Right cardiac atrium (tissue), 5 donors: ENCODE measurements around the gene PPP1R9B. TPM values are rescaled to one million over a fixed set of nuclear protein-coding genes. Genes with fewer than 3 reads are reported as not detected.

Experiments
- ATAC-seq, 2 donors: fragments of 200-7000 bp; cut with Tn5 transposase; one replicate each; pipeline versions ENCODE4 v1.8.0 to v1.9.1; 2020; ENCODE audit warnings: moderate library complexity in 2 of 2, mild to moderate bottlenecking in 1 of 2
- DNase-seq, 3 donors: peaks; one replicate each; pipeline ENCODE4 v3.0.0-alpha.2; 2020
- H3K27ac ChIP-seq: one replicate; pipeline ENCODE4 v1.5.1; 2013; ENCODE audit warnings: mild to moderate bottlenecking, low read length, control low read depth, moderate library complexity
- H3K27me3 ChIP-seq: one replicate; pipeline ENCODE4 v1.6.1; 2013; ENCODE audit not compliant: control insufficient read depth, insufficient read depth
- H3K4me1 ChIP-seq: one replicate; pipeline ENCODE4 v1.6.1; 2013; ENCODE audit warnings: low read length; ENCODE audit not compliant: control insufficient read depth, insufficient read depth
- H3K4me3 ChIP-seq: one replicate; pipeline ENCODE4 v1.5.1; 2013; ENCODE audit warnings: low read length, control low read depth
- H3K9me3 ChIP-seq: one replicate; pipeline ENCODE4 v1.6.1; 2013; ENCODE audit warnings: low read length; ENCODE audit not compliant: control insufficient read depth
- WGBS: extraction: QIAGEN DNeasy Blood & Tissue Kit; methylation state at CpG from one replicate; pipeline ENCODE4 v1.1.7; 2013; 5-methylcytosine and 5-hydroxymethylcytosine counted together
- intact Hi-C, 4 donors: fragments of 100-400 bp; cut with DNase I; formaldehyde crosslinking; loops; one replicate each; pipeline versions ENCODE4 v1.11.0 to v1.14.0; 2022 to 2023
- polyA plus RNA-seq: library from polyadenylated mRNA; stranded (reverse); fragments of 200-250 nt; gene quantifications from one replicate; pipeline ENCODE4 v1.2.3, GENCODE V29; 2013
- total RNA-seq, 4 donors: library from RNA; stranded (reverse); fragmentation: NEBNext Ultra II Directional; extraction: Animal tissue kit (Norgen Biotek cat#: 25700); gene quantifications; one replicate each; pipeline ENCODE4 v1.2.1, GENCODE V29; 2021
- donor health status: healthy with polysubstance abuse.
- donor health status: DM: no; HTN: yes; CAD: no.
- donor health status: DM: no; HTN: no; CAD: no.
- donor health status: DM: no; HTN: yes; CAD: no; lungs with severe emphysema.
- donor health status: DM: yes; HTN: yes; CAD: no.

PPP1R9B gene
- total and polyA plus RNA-seq, 5 donors, result 26.5 to 40.7 (median 34.4) TPM

DNA sequence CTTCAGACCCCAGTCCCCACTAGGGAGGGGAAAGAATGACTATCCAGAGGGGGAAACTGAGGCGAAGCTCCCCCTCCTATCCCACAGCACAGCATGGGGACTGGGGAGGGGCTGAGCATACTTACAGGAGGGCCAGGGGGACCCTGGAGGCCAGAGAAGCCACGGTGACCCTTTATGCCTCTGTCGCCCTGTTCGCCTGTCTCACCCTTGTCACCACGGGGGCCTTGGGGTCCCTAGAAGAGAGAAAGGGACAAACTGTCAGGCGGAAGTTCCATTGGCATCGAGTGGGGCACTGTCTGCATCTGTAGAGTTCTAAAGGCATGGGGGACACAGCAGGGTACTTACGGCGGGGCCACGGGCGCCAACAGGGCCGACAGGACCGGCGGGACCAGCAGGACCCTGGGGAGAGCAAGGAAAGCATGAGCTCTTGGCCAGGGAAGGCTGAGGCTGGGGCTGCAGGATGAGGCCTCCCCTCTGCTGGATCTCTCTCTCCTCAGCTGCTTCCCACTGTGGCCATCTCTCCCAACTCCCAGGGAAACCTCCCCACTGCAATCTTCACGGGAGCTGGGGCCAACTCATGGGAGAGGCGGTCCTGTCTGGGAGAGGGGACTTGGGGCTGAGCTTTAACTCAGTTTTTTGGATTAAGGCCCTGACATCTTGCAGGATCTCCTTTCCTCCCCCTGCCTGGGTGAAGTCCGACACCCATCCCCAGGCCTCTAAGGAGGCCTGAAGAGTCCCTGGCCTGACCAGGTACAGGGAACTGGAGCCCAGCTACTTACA is 37.5 kb upstream of the PPP1R9B start:
- Histone ChIP-seq H3K4me3 (no peak overlapping the region), H3K4me1 (no peaks in the 10 kb centered on the region), H3K27me3 (no peaks in the 10 kb centered on the region), H3K27ac (no peak overlapping the region), H3K9me3 (no peaks in the 10 kb centered on the region)
- 62% methylated on average over 17 of the region's 17 CpGs for WGBS
- intact Hi-C loops, result no loop called here
- ATAC-seq (no peak), DNase-seq (peak in 2 of 3 donors; percentile 28 to 42)

DNA sequence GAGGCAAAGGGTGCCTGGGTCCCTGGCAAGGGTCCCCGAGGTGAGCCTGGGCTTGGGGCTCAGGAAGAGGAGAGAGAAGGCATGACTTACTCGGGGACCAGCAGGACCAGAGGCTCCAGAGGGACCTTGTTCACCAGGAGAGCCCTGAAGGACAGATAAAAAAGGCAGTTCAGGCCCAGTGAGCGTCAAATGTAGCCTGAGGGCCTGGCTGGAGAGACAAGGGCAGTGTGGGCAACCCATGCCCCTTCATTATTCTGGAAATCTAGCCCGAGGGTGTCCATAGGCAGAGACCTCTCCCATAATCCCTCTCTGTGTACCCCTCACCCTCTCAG is 36.9 kb upstream of the PPP1R9B start:
- Histone ChIP-seq H3K4me1 (no peaks in the 10 kb centered on the region), H3K9me3 (no peaks in the 10 kb centered on the region), H3K27me3 (no peaks in the 10 kb centered on the region), H3K4me3 (no peak overlapping the region), H3K27ac (no peak overlapping the region)
- peak in 1 of 3 donors; percentile 37 for DNase-seq
- intact Hi-C loops, result no loop called here
- no peak for ATAC-seq
- 71% methylated on average over 4 of the region's 4 CpGs for WGBS

- Histone ChIP-seq H3K4me1 (no peaks in the 10 kb centered on the region), H3K4me3 (no peak overlapping the region), H3K27ac (no peak overlapping the region), H3K9me3 (no peaks in the 10 kb centered on the region), H3K27me3 (no peaks in the 10 kb centered on the region)
- DNase-seq (peak in 2 of 3 donors; percentile 46 to 47), ATAC-seq (no peak)
- intact Hi-C loops, result no loop called here
- WGBS, result 71% methylated on average over 24 of the region's 24 CpGs
Measured at GRCh38 chr17:50186661-50187393, 36.4 kb upstream of the PPP1R9B start.

DNA sequence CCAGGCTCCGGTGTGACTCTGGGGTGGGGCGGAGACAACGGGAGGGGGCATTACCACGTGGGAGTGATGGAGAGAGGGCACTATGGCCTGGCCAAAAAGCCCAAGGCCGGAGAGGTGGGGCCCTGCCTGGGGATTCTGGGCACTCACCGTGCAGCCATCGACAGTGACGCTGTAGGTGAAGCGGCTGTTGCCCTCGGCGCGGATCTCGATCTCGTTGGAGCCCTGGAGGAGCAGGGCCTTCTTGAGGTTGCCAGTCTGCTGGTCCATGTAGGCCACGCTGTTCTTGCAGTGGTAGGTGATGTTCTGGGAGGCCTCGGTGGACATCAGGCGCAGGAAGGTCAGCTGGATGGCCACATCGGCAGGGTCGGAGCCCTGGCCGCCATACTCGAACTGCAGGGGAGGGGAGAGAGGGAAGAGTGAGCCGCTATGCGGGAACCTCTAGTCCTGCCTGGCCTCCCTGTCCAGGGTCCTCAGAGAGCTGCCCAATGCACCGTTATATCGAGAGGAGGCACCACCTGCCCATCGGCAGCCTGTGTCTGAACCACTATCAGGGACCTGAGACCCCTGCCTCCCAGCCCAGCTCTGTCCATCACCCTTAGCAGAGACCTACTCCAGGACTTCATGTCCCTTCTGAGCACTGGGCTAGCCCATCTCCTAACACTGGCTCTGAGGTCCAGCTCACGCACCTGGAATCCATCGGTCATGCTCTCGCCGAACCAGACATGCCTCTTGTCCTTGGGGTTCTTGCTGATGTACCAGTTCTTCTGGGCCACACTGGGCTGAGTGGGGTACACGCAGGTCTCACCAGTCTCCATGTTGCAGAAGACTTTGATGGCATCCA is 35.4 kb upstream of the PPP1R9B start:
- Histone ChIP-seq H3K4me1 (no peaks in the 10 kb centered on the region), H3K4me3 (no peak overlapping the region), H3K9me3 (no peaks in the 10 kb centered on the region), H3K27me3 (no peaks in the 10 kb centered on the region), H3K27ac (no peak overlapping the region)
- DNase-seq, result peak in 2 of 3 donors; percentile 53 to 58
- intact Hi-C loops, result no loop called here
- ATAC-seq, result no peak
- WGBS, result 72% methylated on average over 31 of the region's 31 CpGs

DNA sequence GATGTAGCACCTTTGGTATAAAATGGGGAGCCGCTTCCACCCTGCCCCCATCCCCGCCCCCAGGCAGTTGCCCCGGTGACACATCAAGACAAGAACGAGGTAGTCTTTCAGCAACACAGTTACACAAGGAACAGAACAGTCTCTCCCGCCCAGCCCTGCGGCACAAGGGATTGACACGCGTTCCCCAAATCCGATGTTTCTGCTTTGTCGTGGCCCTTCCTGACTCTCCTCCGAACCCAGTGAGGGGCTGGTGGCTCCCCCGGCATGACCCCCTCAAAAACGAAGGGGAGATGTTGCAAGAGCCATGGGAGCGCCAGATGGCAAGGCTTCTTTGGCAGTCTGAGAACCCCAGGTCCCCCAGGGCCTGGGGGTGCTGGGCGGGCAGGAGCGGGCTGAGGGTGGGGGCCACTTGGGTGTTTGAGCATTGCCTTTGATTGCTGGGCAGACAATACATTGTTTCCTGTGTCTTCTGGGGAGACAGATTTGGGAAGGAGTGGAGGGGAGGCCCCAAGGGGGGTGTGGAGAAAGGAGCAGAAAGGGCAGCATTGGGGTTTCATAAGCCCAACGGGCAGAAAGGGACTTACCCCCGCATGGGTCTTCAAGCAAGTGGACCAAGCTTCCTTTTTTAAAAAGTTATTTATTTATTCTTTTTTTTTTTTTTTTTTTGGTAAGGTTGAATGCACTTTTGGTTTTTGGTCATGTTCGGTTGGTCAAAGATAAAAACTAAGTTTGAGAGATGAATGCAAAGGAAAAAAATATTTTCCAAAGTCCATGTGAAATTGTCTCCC is 34.3 kb upstream of the PPP1R9B start:
- Histone ChIP-seq H3K27me3 (no peaks in the 10 kb centered on the region), H3K4me1 (no peaks in the 10 kb centered on the region), H3K27ac (no peak overlapping the region), H3K4me3 (no peak overlapping the region), H3K9me3 (no peaks in the 10 kb centered on the region)
- ATAC-seq, result peak in 1 of 2 donors; percentile 29
- intact Hi-C loops, result no loop called here
- peak in 2 of 3 donors; percentile 72 to 79 for DNase-seq
- 50% methylated on average over 19 of the region's 19 CpGs for WGBS

- WGBS, result 48% methylated on average over 8 of the region's 8 CpGs
- intact Hi-C loops, result no loop called here
- Histone ChIP-seq H3K4me3 (no peak overlapping the region), H3K27ac (no peak overlapping the region), H3K4me1 (no peaks in the 10 kb centered on the region), H3K9me3 (no peaks in the 10 kb centered on the region), H3K27me3 (no peaks in the 10 kb centered on the region)
- ATAC-seq (no peak), DNase-seq (peak in 2 of 3 donors; percentile 32 to 41)
Measured at GRCh38 chr17:50184064-50184463, 33.6 kb upstream of the PPP1R9B start.

- H3K4me3 ChIP-seq, result no peak overlapping the region
- H3K27ac ChIP-seq, result no peak overlapping the region
- 53% methylated on average over 12 of the region's 12 CpGs for WGBS
- no peaks in the 10 kb centered on the region for H3K27me3 ChIP-seq
- peak in 2 of 3 donors; percentile 29 to 34 for DNase-seq
- H3K9me3 ChIP-seq, result no peaks in the 10 kb centered on the region
- intact Hi-C loops, result no loop called here
- ATAC-seq, result no peak
- H3K4me1 ChIP-seq, result no peaks in the 10 kb centered on the region
Measured at GRCh38 chr17:50183421-50183994, 33.0 kb upstream of the PPP1R9B start.

DNA sequence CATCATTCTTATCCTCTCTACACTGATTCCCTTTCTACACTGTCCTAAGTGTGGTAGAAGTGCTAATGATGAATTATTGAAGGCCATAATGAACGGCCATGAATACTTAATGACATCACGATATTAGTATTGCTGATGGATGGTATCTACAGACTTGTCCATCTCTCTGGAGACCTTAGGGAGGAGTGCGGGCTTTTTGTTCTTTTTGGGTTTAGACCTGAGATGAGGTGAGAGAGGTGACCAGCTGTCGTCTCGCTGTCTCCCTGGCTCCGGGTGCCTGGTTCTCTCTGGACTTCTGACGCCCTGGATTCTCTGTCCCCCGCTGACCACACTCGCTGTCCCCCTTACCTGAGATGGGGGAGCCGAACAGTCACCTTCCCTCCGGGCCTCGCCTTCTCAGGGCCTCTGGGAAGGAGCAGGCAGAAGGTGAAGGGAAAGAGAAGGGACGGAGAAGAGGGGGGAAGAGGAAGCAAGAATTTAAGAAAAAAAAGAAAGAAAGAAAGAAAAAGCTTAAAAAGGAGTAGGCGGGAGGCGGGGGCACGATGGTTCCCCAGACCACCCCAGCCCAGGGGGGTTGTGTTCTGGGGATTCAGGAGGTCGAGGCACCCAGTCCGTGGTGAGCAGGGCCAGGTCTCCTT is 32.4 kb upstream of the PPP1R9B start:
- Histone ChIP-seq H3K27ac (no peak overlapping the region), H3K4me1 (no peaks in the 10 kb centered on the region), H3K27me3 (no peaks in the 10 kb centered on the region), H3K9me3 (no peaks in the 10 kb centered on the region), H3K4me3 (no peak overlapping the region)
- DNase-seq (peak in 2 of 3 donors; percentile 14 to 35), ATAC-seq (no peak)
- intact Hi-C loops, result no loop called here
- 74% methylated on average over 18 of the region's 18 CpGs for WGBS

DNA sequence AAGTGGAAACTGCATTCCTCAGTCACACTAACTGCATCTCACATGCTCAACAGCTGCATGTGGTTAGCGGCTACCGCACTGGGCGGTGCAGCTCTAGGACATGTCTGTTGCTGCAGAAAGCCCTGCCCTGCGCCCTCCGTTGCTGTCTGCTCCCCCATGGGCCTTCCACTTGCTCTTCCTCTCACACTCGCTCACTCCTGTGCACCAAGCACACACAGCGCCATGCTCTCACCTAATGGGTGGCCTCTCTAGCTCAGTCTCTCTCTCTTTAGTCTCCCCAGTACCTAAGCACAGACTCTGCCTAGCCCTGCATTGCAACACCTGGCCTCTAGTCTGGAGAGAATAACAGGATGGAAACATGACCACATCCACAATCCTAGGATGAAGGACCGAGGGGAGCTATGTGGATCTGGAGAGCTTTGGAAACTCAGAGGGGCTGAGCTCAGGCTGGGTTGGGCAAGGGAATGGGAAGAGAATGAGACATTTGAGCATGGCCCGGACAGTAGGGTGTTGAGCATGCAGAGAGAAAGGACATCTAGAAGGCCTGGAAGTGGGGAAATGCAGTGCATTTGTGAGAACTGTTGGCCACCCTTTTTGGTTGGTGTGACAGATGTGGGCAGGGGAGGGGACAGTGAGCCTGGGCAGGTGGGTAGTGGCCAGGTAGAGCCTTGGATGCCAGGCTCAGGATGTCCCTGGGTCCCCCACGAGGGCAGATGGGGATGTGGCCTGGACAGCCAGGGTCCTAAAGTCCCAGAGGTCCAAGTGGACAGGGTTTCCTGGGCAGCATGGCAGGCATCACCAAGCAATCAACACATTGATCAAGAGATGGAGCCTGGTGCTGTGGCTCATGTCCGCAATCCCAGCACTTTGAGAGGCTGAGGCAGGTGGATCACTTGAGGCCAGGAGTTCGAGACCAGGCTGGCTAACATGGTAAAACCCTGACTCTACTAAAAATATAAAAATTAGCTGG is 31.4 kb upstream of the PPP1R9B start:
- peak; percentile 7 to 52 (median 41) for DNase-seq

More for the DNA sequence above, 31.4 kb upstream of the PPP1R9B start:
- H3K27ac ChIP-seq, result no peak overlapping the region
- H3K4me1 ChIP-seq, result peaks cover 8% of the 10 kb centered on the region
- no peak overlapping the region for H3K4me3 ChIP-seq
- intact Hi-C loops, result no loop called here
- 71% methylated on average over 12 of the region's 12 CpGs for WGBS
- no peak for ATAC-seq
- H3K9me3 ChIP-seq, result no peaks in the 10 kb centered on the region
- no peaks in the 10 kb centered on the region for H3K27me3 ChIP-seq
